Right cardiac atrium (tissue), 5 donors: ENCODE measurements around the gene RASD1. TPM values are rescaled to one million over a fixed set of nuclear protein-coding genes. Genes with fewer than 3 reads are reported as not detected.

ENCODE experiments used
- ATAC-seq, 2 donors: fragments of 200-7000 bp; cut with Tn5 transposase; one replicate each; pipeline versions ENCODE4 v1.8.0 to v1.9.1; 2020; ENCODE audit warnings: moderate library complexity in 2 of 2, mild to moderate bottlenecking in 1 of 2
- DNase-seq, 3 donors: peaks; one replicate each; pipeline ENCODE4 v3.0.0-alpha.2; 2020
- H3K27ac ChIP-seq: one replicate; pipeline ENCODE4 v1.5.1; 2013; ENCODE audit warnings: mild to moderate bottlenecking, low read length, control low read depth, moderate library complexity
- H3K27me3 ChIP-seq: one replicate; pipeline ENCODE4 v1.6.1; 2013; ENCODE audit not compliant: control insufficient read depth, insufficient read depth
- H3K4me1 ChIP-seq: one replicate; pipeline ENCODE4 v1.6.1; 2013; ENCODE audit warnings: low read length; ENCODE audit not compliant: control insufficient read depth, insufficient read depth
- H3K4me3 ChIP-seq: one replicate; pipeline ENCODE4 v1.5.1; 2013; ENCODE audit warnings: low read length, control low read depth
- H3K9me3 ChIP-seq: one replicate; pipeline ENCODE4 v1.6.1; 2013; ENCODE audit warnings: low read length; ENCODE audit not compliant: control insufficient read depth
- WGBS: extraction: QIAGEN DNeasy Blood & Tissue Kit; methylation state at CpG from one replicate; pipeline ENCODE4 v1.1.7; 2013; 5-methylcytosine and 5-hydroxymethylcytosine counted together
- intact Hi-C, 4 donors: fragments of 100-400 bp; cut with DNase I; formaldehyde crosslinking; loops; one replicate each; pipeline versions ENCODE4 v1.11.0 to v1.14.0; 2022 to 2023
- polyA plus RNA-seq: library from polyadenylated mRNA; stranded (reverse); fragments of 200-250 nt; gene quantifications from one replicate; pipeline ENCODE4 v1.2.3, GENCODE V29; 2013
- total RNA-seq, 4 donors: library from RNA; stranded (reverse); fragmentation: NEBNext Ultra II Directional; extraction: Animal tissue kit (Norgen Biotek cat#: 25700); gene quantifications; one replicate each; pipeline ENCODE4 v1.2.1, GENCODE V29; 2021
- donor health status: healthy with polysubstance abuse.
- donor health status: DM: no; HTN: yes; CAD: no.
- donor health status: DM: no; HTN: no; CAD: no.
- donor health status: DM: no; HTN: yes; CAD: no; lungs with severe emphysema.
- donor health status: DM: yes; HTN: yes; CAD: no.

RASD1 gene
- total and polyA plus RNA-seq, 5 donors, result 18.7 to 66.2 (median 43.4) TPM

- DNase-seq (peak; percentile 51 to 80 (median 76)), ATAC-seq (peak; percentile 82 to 83)
- no peak overlapping the region for H3K4me3 ChIP-seq
- peak overlapping the region; percentile 8 for H3K27ac ChIP-seq
- intact Hi-C loops, result no loop called here
- WGBS, result 71% methylated on average over 14 of the region's 14 CpGs
- peaks cover 8% of the 10 kb centered on the region for H3K4me1 ChIP-seq
- H3K27me3 ChIP-seq, result no peaks in the 10 kb centered on the region
- no peaks in the 10 kb centered on the region for H3K9me3 ChIP-seq
These were observed 30.2 kb upstream of the RASD1 start for GRCh38 chr17:17526369-17526768.

GRCh38 chr17:17525956-17526355 is 29.8 kb upstream of the RASD1 start:
- peak in 1 of 2 donors; percentile 6 for ATAC-seq

GRCh38 chr17:17525311-17525710 is 29.1 kb upstream of the RASD1 start:
- H3K27ac ChIP-seq, result no peak overlapping the region
- H3K27me3 ChIP-seq, result no peaks in the 10 kb centered on the region
- H3K4me3 ChIP-seq, result no peak overlapping the region
- H3K4me1 ChIP-seq, result peaks cover 8% of the 10 kb centered on the region
- intact Hi-C loops, result no loop called here
- DNase-seq, result peak in 2 of 3 donors; percentile 53 to 65
- no peak for ATAC-seq
- 81% methylated on average over 15 of the region's 15 CpGs for WGBS
- H3K9me3 ChIP-seq, result no peaks in the 10 kb centered on the region

More at GRCh38 chr17:17525956-17526355, 29.8 kb upstream of the RASD1 start:
- Histone ChIP-seq H3K27ac (peak overlapping the region; percentile 8), H3K4me3 (no peak overlapping the region), H3K4me1 (peaks cover 8% of the 10 kb centered on the region), H3K27me3 (no peaks in the 10 kb centered on the region), H3K9me3 (no peaks in the 10 kb centered on the region)
- DNase-seq, result peak in 2 of 3 donors; percentile 6 to 51
- intact Hi-C loops, result no loop called here
- WGBS, result 69% methylated on average over 6 of the region's 6 CpGs

- no peak for ATAC-seq
- 88% methylated on average over 19 of the region's 19 CpGs for WGBS
These were observed 27.7 kb upstream of the RASD1 start for GRCh38 chr17:17523731-17524490.

GRCh38 chr17:17523001-17523730 is 27.0 kb upstream of the RASD1 start:
- no peak overlapping the region for H3K4me3 ChIP-seq
- DNase-seq, result peak in 2 of 3 donors; percentile 31 to 34
- H3K4me1 ChIP-seq, result no peaks in the 10 kb centered on the region
- no peak overlapping the region for H3K27ac ChIP-seq
- intact Hi-C loops, result no loop called here
- no peaks in the 10 kb centered on the region for H3K9me3 ChIP-seq
- H3K27me3 ChIP-seq, result no peaks in the 10 kb centered on the region
- 70% methylated on average over 14 of the region's 14 CpGs for WGBS
- ATAC-seq, result no peak

More at GRCh38 chr17:17523731-17524490, 27.7 kb upstream of the RASD1 start:
- Histone ChIP-seq H3K27me3 (no peaks in the 10 kb centered on the region), H3K27ac (no peak overlapping the region), H3K9me3 (no peaks in the 10 kb centered on the region), H3K4me3 (no peak overlapping the region), H3K4me1 (peaks cover 5% of the 10 kb centered on the region)
- DNase-seq, result peak in 1 of 3 donors; percentile 19
- intact Hi-C loops, result no loop called here

GRCh38 chr17:17520599-17521232 is 24.5 kb upstream of the RASD1 start:
- DNase-seq (peak in 2 of 3 donors; percentile 38 to 40), ATAC-seq (no peak)
- intact Hi-C loops, result no loop called here
- H3K9me3 ChIP-seq, result no peaks in the 10 kb centered on the region
- no peak overlapping the region for H3K27ac ChIP-seq
- no peaks in the 10 kb centered on the region for H3K4me1 ChIP-seq
- no peaks in the 10 kb centered on the region for H3K27me3 ChIP-seq
- no peak overlapping the region for H3K4me3 ChIP-seq
- 92% methylated on average over 22 of the region's 22 CpGs for WGBS

GRCh38 chr17:17519886-17520285 is 23.7 kb upstream of the RASD1 start:
- DNase-seq (peak in 2 of 3 donors; percentile 33 to 42), ATAC-seq (no peak)

GRCh38 chr17:17518951-17519350 is 22.8 kb upstream of the RASD1 start:
- no peak for ATAC-seq
- Histone ChIP-seq H3K27ac (no peak overlapping the region), H3K27me3 (no peaks in the 10 kb centered on the region), H3K4me1 (no peaks in the 10 kb centered on the region), H3K9me3 (no peaks in the 10 kb centered on the region), H3K4me3 (no peak overlapping the region)
- intact Hi-C loops, result no loop called here
- peak in 1 of 3 donors; percentile 37 for DNase-seq
- 94% methylated on average over 5 of the region's 5 CpGs for WGBS

More at GRCh38 chr17:17519886-17520285, 23.7 kb upstream of the RASD1 start:
- Histone ChIP-seq H3K4me1 (no peaks in the 10 kb centered on the region), H3K4me3 (no peak overlapping the region), H3K27me3 (no peaks in the 10 kb centered on the region), H3K9me3 (no peaks in the 10 kb centered on the region), H3K27ac (no peak overlapping the region)
- intact Hi-C loops, result no loop called here
- WGBS, result 94% methylated on average over 10 of the region's 10 CpGs

GRCh38 chr17:17518014-17518413 is 21.8 kb upstream of the RASD1 start:
- ATAC-seq, result no peak
- Histone ChIP-seq H3K9me3 (no peaks in the 10 kb centered on the region), H3K27ac (no peak overlapping the region), H3K4me3 (no peak overlapping the region), H3K27me3 (no peaks in the 10 kb centered on the region), H3K4me1 (no peaks in the 10 kb centered on the region)
- peak; percentile 5 to 25 (median 13) for DNase-seq
- intact Hi-C loops, result no loop called here
- 86% methylated on average over 15 of the region's 15 CpGs for WGBS

GRCh38 chr17:17516941-17517720 is 20.9 kb upstream of the RASD1 start:
- no peaks in the 10 kb centered on the region for H3K4me1 ChIP-seq
- DNase-seq, result peak in 2 of 3 donors; percentile 10 to 26
- H3K27ac ChIP-seq, result no peak overlapping the region
- intact Hi-C loops, result no loop called here
- 94% methylated on average over 14 of the region's 14 CpGs for WGBS
- no peaks in the 10 kb centered on the region for H3K9me3 ChIP-seq
- no peak overlapping the region for H3K4me3 ChIP-seq
- no peak for ATAC-seq
- H3K27me3 ChIP-seq, result no peaks in the 10 kb centered on the region
